CD4-positive, alpha-beta T cell (primary cell): ENCODE results near the gene CTSK. TPM values are rescaled to one million over a fixed set of nuclear protein-coding genes. Genes with fewer than 3 reads are reported as not detected.

Source experiments
- ATAC-seq: fragments of 200-7000 bp; cut with Tn5 transposase; one replicate; pipeline ENCODE4 v1.10.0; 2022; ENCODE audit warnings: mild to moderate bottlenecking; ENCODE audit not compliant: poor library complexity
- CTCF ChIA-PET: fragments of 350-600 bp; sonication (Branson Sonifier 250); formaldehyde crosslinking; loops from one replicate; lab custom pipeline; 2021; ENCODE audit warnings: antibody characterized with exemption, inconsistent platforms; lab: Charles Lee
- POLR2A ChIA-PET: fragments of 350-600 bp; sonication (Branson Sonifier 250); formaldehyde crosslinking; loops from one replicate; lab custom pipeline; 2021; ENCODE audit warnings: antibody characterized with exemption, inconsistent platforms; lab: Charles Lee
- DNase-seq, 14 experiments: peaks; one replicate each; pipeline ENCODE4 v3.0.0-alpha.2; 2013 to 2020; ENCODE audit warnings: mixed read lengths in 2 of 14
- H3K27ac ChIP-seq, 2 donors: one replicate each; pipeline versions ENCODE4 v1.5.1 to v1.7.0; 2013; ENCODE audit warnings: low read length in 2 of 2, low read depth in 1 of 2, mild to moderate bottlenecking in 1 of 2
- H3K27me3 ChIP-seq, 2 experiments: 1 replicate in 1 of 2; 2 replicates in 1 of 2; pipeline versions ENCODE4 v1.6.1 to v1.7.0; 2013; ENCODE audit warnings: low read length in 2 of 2, control low read depth in 1 of 2, mild to moderate bottlenecking in 1 of 2, moderate library complexity in 1 of 2; ENCODE audit not compliant: insufficient read depth in 2 of 2, control insufficient read depth in 1 of 2
- H3K36me3 ChIP-seq: one replicate; pipeline ENCODE4 v1.6.1; 2013; ENCODE audit warnings: low read length, control low read depth; ENCODE audit not compliant: insufficient read depth
- H3K4me1 ChIP-seq: one replicate; pipeline ENCODE4 v1.6.1; 2013; ENCODE audit warnings: low read length, control low read depth; ENCODE audit not compliant: insufficient read depth
- H3K4me3 ChIP-seq: one replicate; pipeline ENCODE4 v1.5.1; 2013; ENCODE audit warnings: mild to moderate bottlenecking, low read length, moderate library complexity
- H3K9me3 ChIP-seq, 2 experiments: 1 replicate in 1 of 2; 2 replicates in 1 of 2; pipeline versions ENCODE4 v1.6.1 to v1.7.0; 2013; ENCODE audit warnings: low read length in 2 of 2, mild to moderate bottlenecking in 2 of 2, control low read depth in 1 of 2, moderate library complexity in 1 of 2; ENCODE audit not compliant: control insufficient read depth in 1 of 2, insufficient read depth in 1 of 2
- H3K27ac Mint-ChIP-seq: one replicate; pipeline ENCODE4 v1.8.0; 2020; ENCODE audit warnings: mixed read lengths
- H3K27me3 Mint-ChIP-seq: one replicate; pipeline ENCODE4 v1.8.0; 2021; ENCODE audit warnings: mixed read lengths
- H3K36me3 Mint-ChIP-seq: one replicate; pipeline ENCODE4 v1.8.0; 2021; ENCODE audit warnings: low read depth, mixed read lengths
- H3K4me1 Mint-ChIP-seq: one replicate; pipeline ENCODE4 v1.8.0; 2021; ENCODE audit warnings: low read depth, mixed read lengths
- H3K4me3 Mint-ChIP-seq: one replicate; pipeline ENCODE4 v1.8.0; 2020; ENCODE audit warnings: mild to moderate bottlenecking, mixed read lengths
- H3K9me3 Mint-ChIP-seq: one replicate; pipeline ENCODE4 v1.8.0; 2020; ENCODE audit warnings: mixed read lengths
- CTCF ChIP-seq: fragments of 200-600 bp; IDR thresholded peaks from one replicate; pipeline ENCODE4 v1.8.0; 2022; ENCODE audit warnings: antibody characterized with exemption, mild to moderate bottlenecking
- intact Hi-C, 2 experiments: fragments of 100-400 bp; cut with DNase I in 1 of 2; cut with micrococcal nuclease in 1 of 2; formaldehyde crosslinking; loops; one replicate each; pipeline versions ENCODE4 v1.15.1 to v1.9.0; 2023 to 2025; cut with DNase I, micrococcal nuclease
- total RNA-seq, 174 experiments: library from RNA in 2 of 174; stranded (reverse) in 2 of 174; gene quantifications; one replicate each; pipeline ENCODE4 v1.2.3 and lab custom pipeline; 2021 to 2026

Gene CTSK
- total RNA-seq, 2 experiments from 2014 or later = 11.2 to 11.8 TPM

DNA sequence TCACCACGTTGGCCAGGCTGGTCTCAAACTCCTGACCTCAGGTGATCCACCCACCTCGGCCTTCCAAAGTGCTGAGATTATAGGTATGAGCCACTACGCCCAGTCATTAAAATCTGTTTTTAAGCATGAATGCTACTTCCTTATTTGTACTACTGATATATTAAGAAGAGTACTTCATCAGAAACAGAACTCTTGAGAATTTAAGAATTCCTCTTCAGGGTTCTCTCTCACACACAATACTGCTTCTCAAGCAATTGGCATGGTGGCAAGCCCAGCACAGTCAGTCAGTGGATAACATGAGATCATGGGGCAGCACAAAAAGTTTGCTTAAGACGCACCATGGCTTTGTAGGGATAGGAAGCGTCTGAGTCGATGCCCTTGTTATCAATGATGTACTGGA lies 56.6 kb downstream of the CTSK start:
- H3K4me1 Mint-ChIP-seq = no peaks in the 10 kb centered on the region
- H3K4me3 Mint-ChIP-seq = no peak overlapping the region
- H3K36me3 Mint-ChIP-seq = peaks cover 63% of the 10 kb centered on the region
- Histone ChIP-seq H3K4me1 (no peaks in the 10 kb centered on the region), H3K9me3 (no peaks in the 10 kb centered on the region), H3K27ac (no peak overlapping the region), H3K27me3 (no peaks in the 10 kb centered on the region), H3K36me3 (peaks cover 89% of the 10 kb centered on the region), H3K4me3 (no peak overlapping the region)
- no peak for ATAC-seq
- ChIA-PET POLR2A (interaction anchor here (1.1 kb wide), 1 partner anchor 14 kb away, joined by 3 read pairs; the partner anchor contains the start of gene CTSS), CTCF (no interaction called here)
- H3K27ac Mint-ChIP-seq = no peak overlapping the region
- intact Hi-C loops = loop anchor here in 1 of 2 experiments (10.0 kb wide), 1 partner anchor 183 kb away; no protein-coding TSS in a partner anchor
- no peak for TF ChIP-seq CTCF
- H3K9me3 Mint-ChIP-seq = no peaks in the 10 kb centered on the region
- no peaks in the 10 kb centered on the region for H3K27me3 Mint-ChIP-seq
- no peak for DNase-seq

GRCh38 chr1:150749720-150750311 lies 58.2 kb downstream of the CTSK start:
- TF ChIP-seq CTCF = no peak
- no peak for DNase-seq
- Histone ChIP-seq H3K27me3 (no peaks in the 10 kb centered on the region), H3K4me1 (no peaks in the 10 kb centered on the region), H3K4me3 (no peak overlapping the region), H3K36me3 (peaks cover 94% of the 10 kb centered on the region), H3K27ac (no peak overlapping the region), H3K9me3 (no peaks in the 10 kb centered on the region)
- no peak overlapping the region for H3K4me3 Mint-ChIP-seq
- H3K36me3 Mint-ChIP-seq = peaks cover 49% of the 10 kb centered on the region
- no peaks in the 10 kb centered on the region for H3K27me3 Mint-ChIP-seq
- intact Hi-C loops = loop anchor here in 1 of 2 experiments (10.0 kb wide), 1 partner anchor 185 kb away; no protein-coding TSS in a partner anchor
- H3K27ac Mint-ChIP-seq = no peak overlapping the region
- no peaks in the 10 kb centered on the region for H3K9me3 Mint-ChIP-seq
- no peak for ATAC-seq
- CTCF ChIA-PET = no interaction called here
- POLR2A ChIA-PET = interaction anchor here (0.9 kb wide), 1 partner anchor 15 kb away, joined by 3 read pairs; the partner anchor contains the start of gene CTSS
- H3K4me1 Mint-ChIP-seq = no peaks in the 10 kb centered on the region

- Mint-ChIP-seq H3K4me1 (no peaks in the 10 kb centered on the region), H3K9me3 (no peaks in the 10 kb centered on the region), H3K4me3 (no peak overlapping the region), H3K36me3 (peaks cover 41% of the 10 kb centered on the region), H3K27ac (no peak overlapping the region), H3K27me3 (no peaks in the 10 kb centered on the region)
- Histone ChIP-seq H3K9me3 (no peaks in the 10 kb centered on the region), H3K4me3 (no peak overlapping the region), H3K27ac (no peak overlapping the region), H3K4me1 (no peaks in the 10 kb centered on the region), H3K27me3 (no peaks in the 10 kb centered on the region), H3K36me3 (peaks cover 92% of the 10 kb centered on the region)
- ATAC-seq = no peak
- no peak for TF ChIP-seq CTCF
- intact Hi-C loops = no loop called here
- CTCF ChIA-PET = no interaction called here
- POLR2A ChIA-PET = interaction anchor here (0.7 to 0.9 kb wide), 2 partner anchors 16 to 780 kb away, joined by 3 read pairs; partner anchors contain the start of gene CTSS
- DNase-seq = no peak
Observed at GRCh38 chr1:150748878-150749719, 59.0 kb downstream of the CTSK start.

Other genes with a start within 250 kb of the CTSK start
- gene MCL1, start 228.7 kb downstream of the CTSK start, total RNA-seq = 100 to 1,000 TPM; 737 to 747 TPM
- 100 to 1,000 TPM; 132 to 137 TPM for gene ENSA, start 178.6 kb downstream of the CTSK start, total RNA-seq
- 1 to 10 TPM; 2.4 to 2.6 TPM for gene GOLPH3L, start 111.1 kb downstream of the CTSK start, total RNA-seq
- not detected for gene HORMAD1, start 87.4 kb downstream of the CTSK start, total RNA-seq
- 10 to 100 TPM; 83.1 to 83.5 TPM for gene CTSS, start 42.5 kb downstream of the CTSK start, total RNA-seq
- 10 to 100 TPM; 18.8 to 21.5 TPM for gene ARNT, start 68.3 kb upstream of the CTSK start, total RNA-seq
- not detected for gene CTXND2, start 78.9 kb upstream of the CTSK start, total RNA-seq
- 10 to 100 TPM; 39.4 to 40.4 TPM for gene SETDB1, start 118.1 kb upstream of the CTSK start, total RNA-seq
- 10 to 100 TPM; 73.8 to 80.1 TPM for gene CERS2, start 166.6 kb upstream of the CTSK start, total RNA-seq
- not detected for gene ANXA9, start 174.0 kb upstream of the CTSK start, total RNA-seq
- 1 to 10 TPM; 7.8 to 9.2 TPM for gene MINDY1, start 198.6 kb upstream of the CTSK start, total RNA-seq
- gene PRUNE1, start 200.2 kb upstream of the CTSK start, total RNA-seq = 10 to 100 TPM; 10.9 to 12.1 TPM
- under 1 TPM; 0.30 to 0.42 TPM for gene BNIPL, start 228.3 kb upstream of the CTSK start, total RNA-seq
- 1 to 10 TPM in 1 of 2 experiments, under 1 TPM in 1; 0.58 to 1.2 TPM for gene C1orf56, start 239.5 kb upstream of the CTSK start, total RNA-seq